SU-DHL-6 (cell line): ENCODE data around the gene SIAH2.

Experiments used
- EZH2phosphoT487 ChIP-seq: fragments of 200-600 bp; sonication (generic), shearing (Covaris generic); conservative IDR thresholded peaks from 2 replicates; pipeline ENCODE4 v1.6.1; 2018; ENCODE audit warnings: mild to moderate bottlenecking, antibody characterized with exemption, low read length, moderate library complexity, mixed read lengths
- TF ChIP-seq, protein P1 (sequence below): fragments of 200-600 bp; sonication (generic); IDR thresholded peaks from one replicate; pipeline ENCODE4 v1.5.1; 2017; ENCODE audit warnings: antibody characterized with exemption, mild to moderate bottlenecking, low read length, moderate library complexity; ENCODE audit not compliant: insufficient read depth, poor library complexity, severe bottlenecking

GRCh38 chr3:150793641-150794040, 30.7 kb upstream of the SIAH2 start:
- TF ChIP-seq, protein P1, sequence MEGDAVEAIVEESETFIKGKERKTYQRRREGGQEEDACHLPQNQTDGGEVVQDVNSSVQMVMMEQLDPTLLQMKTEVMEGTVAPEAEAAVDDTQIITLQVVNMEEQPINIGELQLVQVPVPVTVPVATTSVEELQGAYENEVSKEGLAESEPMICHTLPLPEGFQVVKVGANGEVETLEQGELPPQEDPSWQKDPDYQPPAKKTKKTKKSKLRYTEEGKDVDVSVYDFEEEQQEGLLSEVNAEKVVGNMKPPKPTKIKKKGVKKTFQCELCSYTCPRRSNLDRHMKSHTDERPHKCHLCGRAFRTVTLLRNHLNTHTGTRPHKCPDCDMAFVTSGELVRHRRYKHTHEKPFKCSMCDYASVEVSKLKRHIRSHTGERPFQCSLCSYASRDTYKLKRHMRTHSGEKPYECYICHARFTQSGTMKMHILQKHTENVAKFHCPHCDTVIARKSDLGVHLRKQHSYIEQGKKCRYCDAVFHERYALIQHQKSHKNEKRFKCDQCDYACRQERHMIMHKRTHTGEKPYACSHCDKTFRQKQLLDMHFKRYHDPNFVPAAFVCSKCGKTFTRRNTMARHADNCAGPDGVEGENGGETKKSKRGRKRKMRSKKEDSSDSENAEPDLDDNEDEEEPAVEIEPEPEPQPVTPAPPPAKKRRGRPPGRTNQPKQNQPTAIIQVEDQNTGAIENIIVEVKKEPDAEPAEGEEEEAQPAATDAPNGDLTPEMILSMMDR = no peak
- no peak for TF ChIP-seq EZH2phosphoT487
